Stimulated activated effector memory CD8-positive, alpha-beta T cell treated with anti-CD3 and anti-CD28 coated beads, Interleukin-12 subunit alpha, Interleukin-12 subunit beta, amount 100 ng/mL, for 72 hours (primary cell): Measurements from ENCODE around the gene CDKN2B-AS1.

Experiments
- ATAC-seq: fragments of 150-1000 bp; cut with Tn5 transposase; 2 replicates; pipeline ENCODE4 v1.10.0; 2021
- DNase-seq, 2 donors: peaks; one replicate each; pipeline ENCODE4 v3.0.0; 2021 to 2022; ENCODE audit warnings: low spot score in 2 of 2
- H3K27ac Mint-ChIP-seq: one replicate; pipeline ENCODE4 v1.8.0; 2022; ENCODE audit warnings: mild to moderate bottlenecking, mixed read lengths
- H3K36me3 Mint-ChIP-seq: one replicate; pipeline ENCODE4 v1.8.0; 2022; ENCODE audit warnings: mild to moderate bottlenecking, mixed read lengths
- H3K4me1 Mint-ChIP-seq: one replicate; pipeline ENCODE4 v1.8.0; 2022; ENCODE audit warnings: mixed read lengths
- H3K4me3 Mint-ChIP-seq: one replicate; pipeline ENCODE4 v1.8.0; 2022; ENCODE audit warnings: mild to moderate bottlenecking, mixed read lengths
- H3K9me3 Mint-ChIP-seq: one replicate; pipeline ENCODE4 v1.8.0; 2022; ENCODE audit warnings: mixed read lengths

The CDKN2B-AS1 gene

DNA sequence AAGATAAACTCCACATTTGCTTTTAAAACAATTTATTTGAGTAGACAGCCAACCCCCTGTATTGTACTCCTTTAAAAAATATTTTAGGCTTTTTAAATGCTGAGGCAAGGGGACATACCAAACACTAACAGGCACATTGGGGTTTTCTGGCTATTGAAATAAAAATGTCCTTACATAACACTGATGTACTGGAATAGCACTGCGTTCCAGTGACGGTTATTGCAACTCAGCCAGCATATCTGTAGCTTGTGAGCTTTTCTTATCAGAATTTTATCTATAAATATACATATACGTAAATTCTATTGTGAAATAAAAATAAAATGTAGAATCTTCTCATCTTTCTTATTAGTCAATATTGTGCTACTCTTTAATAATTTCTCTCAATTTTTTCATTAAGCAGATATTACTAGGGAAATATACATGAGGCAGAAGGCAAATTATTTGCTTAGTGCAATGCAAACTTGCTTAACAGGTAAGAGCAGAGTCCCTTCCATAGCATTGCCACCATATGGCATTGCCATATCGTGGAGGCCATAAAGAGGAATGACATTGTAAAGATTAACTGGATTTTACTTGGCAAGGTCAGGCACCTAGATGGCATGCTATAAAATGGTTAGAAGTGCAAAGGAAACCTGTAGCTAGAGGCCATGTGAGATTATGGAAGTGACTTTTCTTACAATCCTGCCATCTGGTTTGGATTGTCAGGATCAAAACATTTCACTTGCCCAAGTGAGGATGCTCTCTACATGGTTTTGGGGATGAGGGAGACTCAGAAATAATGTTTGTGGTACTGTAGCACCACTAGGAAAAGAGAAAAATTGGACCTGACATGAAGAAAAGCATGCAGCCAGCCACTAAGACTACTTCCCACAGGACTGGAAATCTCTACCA, 109.3 kb downstream of the CDKN2B-AS1 start:
- H3K4me3 Mint-ChIP-seq, result no peak overlapping the region

DNA sequence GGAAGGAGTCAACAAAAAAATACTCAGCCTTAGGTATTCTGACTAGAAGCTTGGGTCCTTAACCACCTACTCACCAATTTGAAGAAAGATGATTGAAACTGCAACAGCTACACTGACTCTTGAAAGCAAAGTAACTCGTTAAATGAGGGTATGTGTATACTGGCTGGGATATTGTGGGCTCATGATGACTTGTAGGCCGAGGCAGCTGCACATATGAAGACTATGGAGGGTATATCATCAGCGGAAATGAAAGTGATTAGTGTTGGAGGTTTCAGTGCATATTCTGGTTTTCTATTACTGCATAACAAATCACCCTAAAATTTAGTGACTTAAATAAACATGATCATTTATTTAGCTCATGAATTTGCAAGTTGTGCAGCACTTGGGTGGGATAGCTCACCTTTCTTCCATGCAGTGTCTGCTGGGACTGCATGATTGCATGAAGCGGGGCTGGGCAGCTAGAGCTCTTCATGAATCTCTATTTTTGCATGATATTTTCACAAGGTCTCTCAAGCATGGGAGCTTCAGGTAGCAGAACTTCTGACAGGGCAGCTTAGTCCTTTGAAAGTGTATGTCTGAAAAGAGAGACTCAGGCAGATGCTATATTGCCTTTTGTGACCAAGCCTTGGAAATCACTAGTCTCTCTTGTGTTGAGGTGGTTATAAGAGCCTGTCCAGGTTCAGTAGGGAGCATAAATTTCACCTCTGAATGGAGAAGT, 110.6 kb downstream of the CDKN2B-AS1 start:
- H3K27ac Mint-ChIP-seq, result no peak overlapping the region
- ATAC-seq, result peak; percentile 100
- no peaks in the 10 kb centered on the region for H3K9me3 Mint-ChIP-seq
- peaks cover 22% of the 10 kb centered on the region for H3K4me1 Mint-ChIP-seq
- H3K36me3 Mint-ChIP-seq, result no peaks in the 10 kb centered on the region
- no peak for DNase-seq
- no peak overlapping the region for H3K4me3 Mint-ChIP-seq

More for the DNA sequence above, 109.3 kb downstream of the CDKN2B-AS1 start:
- Mint-ChIP-seq H3K36me3 (no peaks in the 10 kb centered on the region), H3K9me3 (no peaks in the 10 kb centered on the region), H3K27ac (no peak overlapping the region), H3K4me1 (peaks cover 23% of the 10 kb centered on the region)
- DNase-seq (no peak), ATAC-seq (no peak)

- ATAC-seq, result no peak
- Mint-ChIP-seq H3K9me3 (no peaks in the 10 kb centered on the region), H3K4me3 (no peak overlapping the region), H3K36me3 (no peaks in the 10 kb centered on the region), H3K4me1 (peaks cover 18% of the 10 kb centered on the region), H3K27ac (no peak overlapping the region)
- DNase-seq, result no peak
These were observed 112.8 kb downstream of the CDKN2B-AS1 start for GRCh38 chr9:22107202-22108045.

- peaks cover 14% of the 10 kb centered on the region for H3K4me1 Mint-ChIP-seq
- no peaks in the 10 kb centered on the region for H3K9me3 Mint-ChIP-seq
- no peaks in the 10 kb centered on the region for H3K36me3 Mint-ChIP-seq
- H3K27ac Mint-ChIP-seq, result no peak overlapping the region
- DNase-seq (no peak), ATAC-seq (no peak)
- no peak overlapping the region for H3K4me3 Mint-ChIP-seq
These were observed 114.2 kb downstream of the CDKN2B-AS1 start for GRCh38 chr9:22108581-22109370.

DNA sequence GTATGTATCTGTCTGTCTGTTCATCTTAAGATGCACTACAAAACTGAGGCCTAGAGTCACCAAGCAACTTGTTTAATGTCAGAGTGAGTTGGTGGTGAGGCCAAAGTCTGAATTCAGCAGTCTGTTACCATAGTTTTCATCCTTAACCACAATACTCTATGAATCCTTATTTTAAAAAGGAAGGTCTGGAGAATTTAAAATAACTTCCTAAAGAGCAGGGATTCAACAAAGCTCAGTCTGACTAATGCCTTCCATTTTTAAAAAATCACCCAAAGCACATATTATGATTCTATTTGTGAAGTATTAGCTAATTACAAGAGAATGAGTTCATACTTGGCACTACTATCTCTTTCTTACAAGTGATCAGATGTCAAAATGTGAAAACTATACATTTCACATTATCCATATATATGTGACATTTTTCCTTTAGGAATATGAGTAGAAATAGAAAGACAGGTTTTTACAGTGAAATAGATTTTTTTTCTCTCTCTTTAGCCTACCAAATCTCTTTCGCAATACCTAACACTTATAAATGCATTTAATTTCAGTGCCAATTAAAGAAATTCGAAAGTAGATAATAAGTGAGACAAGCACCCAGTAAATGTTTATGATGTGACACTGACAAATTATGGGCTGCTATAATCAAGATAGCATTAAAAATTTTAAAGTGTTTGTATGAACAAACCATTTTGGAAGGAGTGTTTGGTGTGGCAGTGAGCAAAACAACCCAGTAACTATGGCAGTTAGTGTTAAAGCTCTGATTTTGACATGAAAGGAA, 116.8 kb downstream of the CDKN2B-AS1 start:
- H3K36me3 Mint-ChIP-seq, result no peaks in the 10 kb centered on the region
- no peaks in the 10 kb centered on the region for H3K4me1 Mint-ChIP-seq
- H3K27ac Mint-ChIP-seq, result no peak overlapping the region
- DNase-seq (no peak), ATAC-seq (no peak)
- H3K4me3 Mint-ChIP-seq, result no peak overlapping the region
- H3K9me3 Mint-ChIP-seq, result no peaks in the 10 kb centered on the region

GRCh38 chr9:22111954-22112247, 117.3 kb downstream of the CDKN2B-AS1 start:
- no peaks in the 10 kb centered on the region for H3K36me3 Mint-ChIP-seq
- no peak overlapping the region for H3K4me3 Mint-ChIP-seq
- H3K4me1 Mint-ChIP-seq, result no peaks in the 10 kb centered on the region
- no peaks in the 10 kb centered on the region for H3K9me3 Mint-ChIP-seq
- no peak overlapping the region for H3K27ac Mint-ChIP-seq
- ATAC-seq, result no peak
- no peak for DNase-seq

GRCh38 chr9:22112870-22113821, 118.6 kb downstream of the CDKN2B-AS1 start:
- H3K27ac Mint-ChIP-seq, result no peak overlapping the region
- H3K4me1 Mint-ChIP-seq, result no peaks in the 10 kb centered on the region
- no peak for ATAC-seq
- DNase-seq, result no peak
- no peaks in the 10 kb centered on the region for H3K9me3 Mint-ChIP-seq
- no peak overlapping the region for H3K4me3 Mint-ChIP-seq
- no peaks in the 10 kb centered on the region for H3K36me3 Mint-ChIP-seq

GRCh38 chr9:22114956-22115355, 120.4 kb downstream of the CDKN2B-AS1 start:
- Mint-ChIP-seq H3K27ac (no peak overlapping the region), H3K36me3 (no peaks in the 10 kb centered on the region), H3K9me3 (no peaks in the 10 kb centered on the region), H3K4me1 (no peaks in the 10 kb centered on the region), H3K4me3 (no peak overlapping the region)
- ATAC-seq (no peak), DNase-seq (no peak)

- H3K36me3 Mint-ChIP-seq, result no peaks in the 10 kb centered on the region
- DNase-seq (no peak), ATAC-seq (no peak)
- H3K4me3 Mint-ChIP-seq, result no peak overlapping the region
- H3K27ac Mint-ChIP-seq, result no peak overlapping the region
- H3K4me1 Mint-ChIP-seq, result no peaks in the 10 kb centered on the region
- no peaks in the 10 kb centered on the region for H3K9me3 Mint-ChIP-seq
These were observed 122.2 kb downstream of the CDKN2B-AS1 start for GRCh38 chr9:22116758-22117157.

GRCh38 chr9:22117511-22118384, 123.2 kb downstream of the CDKN2B-AS1 start:
- no peak for DNase-seq

DNA sequence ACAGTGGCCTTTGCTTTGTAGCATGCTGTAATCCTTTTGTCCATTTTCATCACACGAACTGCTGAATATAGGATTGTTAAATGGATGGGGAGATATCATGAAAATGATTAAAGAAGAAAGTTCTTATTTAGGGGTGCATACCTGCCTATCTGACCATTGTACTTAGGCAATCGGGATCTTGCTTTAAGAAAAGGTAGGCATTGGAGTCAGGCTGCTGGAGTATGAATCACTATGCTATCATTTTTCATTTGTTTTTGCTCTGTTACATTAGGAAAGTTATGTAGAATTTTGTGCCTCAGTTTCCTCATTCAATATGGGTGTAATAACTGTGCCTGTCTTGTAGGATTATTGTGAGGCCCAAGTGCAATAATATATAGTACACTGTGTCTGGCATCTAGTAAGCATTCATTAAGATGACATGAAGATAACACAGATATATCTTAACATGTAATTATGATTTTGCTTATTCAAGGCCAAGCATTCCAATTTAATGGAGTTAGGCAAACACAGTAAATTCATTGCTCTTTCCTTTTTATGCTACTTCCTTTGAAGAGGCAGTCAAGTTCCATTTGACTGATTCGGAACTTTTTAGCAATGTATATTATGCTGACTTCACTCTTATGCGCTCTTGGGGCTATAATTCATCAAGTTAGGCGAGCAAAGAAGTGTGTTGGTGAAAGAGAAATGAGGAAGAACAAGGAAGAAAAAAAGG, 124.4 kb downstream of the CDKN2B-AS1 start:
- H3K27ac Mint-ChIP-seq, result no peak overlapping the region
- no peaks in the 10 kb centered on the region for H3K36me3 Mint-ChIP-seq
- H3K4me1 Mint-ChIP-seq, result no peaks in the 10 kb centered on the region
- no peak for DNase-seq
- H3K9me3 Mint-ChIP-seq, result no peaks in the 10 kb centered on the region
- H3K4me3 Mint-ChIP-seq, result no peak overlapping the region
- no peak for ATAC-seq

More at GRCh38 chr9:22117511-22118384, 123.2 kb downstream of the CDKN2B-AS1 start:
- H3K4me3 Mint-ChIP-seq, result no peak overlapping the region
- H3K36me3 Mint-ChIP-seq, result no peaks in the 10 kb centered on the region
- no peak overlapping the region for H3K27ac Mint-ChIP-seq
- ATAC-seq, result peak; percentile 13
- H3K4me1 Mint-ChIP-seq, result no peaks in the 10 kb centered on the region
- no peaks in the 10 kb centered on the region for H3K9me3 Mint-ChIP-seq

- H3K36me3 Mint-ChIP-seq, result no peaks in the 10 kb centered on the region
- H3K9me3 Mint-ChIP-seq, result no peaks in the 10 kb centered on the region
- H3K27ac Mint-ChIP-seq, result no peak overlapping the region
- H3K4me3 Mint-ChIP-seq, result no peak overlapping the region
- DNase-seq, result no peak
- no peaks in the 10 kb centered on the region for H3K4me1 Mint-ChIP-seq
- peak; percentile 75 for ATAC-seq
These were observed 125.0 kb downstream of the CDKN2B-AS1 start for GRCh38 chr9:22119522-22120158.
